Measurements from ENCODE around the gene TTC21A.
"Not testable (repeated sequence)": the region's sequence is repeated elsewhere in the genome, so short reads cannot be mapped to it uniquely, and the experiment has no call there.

TTC21A gene

DNA sequence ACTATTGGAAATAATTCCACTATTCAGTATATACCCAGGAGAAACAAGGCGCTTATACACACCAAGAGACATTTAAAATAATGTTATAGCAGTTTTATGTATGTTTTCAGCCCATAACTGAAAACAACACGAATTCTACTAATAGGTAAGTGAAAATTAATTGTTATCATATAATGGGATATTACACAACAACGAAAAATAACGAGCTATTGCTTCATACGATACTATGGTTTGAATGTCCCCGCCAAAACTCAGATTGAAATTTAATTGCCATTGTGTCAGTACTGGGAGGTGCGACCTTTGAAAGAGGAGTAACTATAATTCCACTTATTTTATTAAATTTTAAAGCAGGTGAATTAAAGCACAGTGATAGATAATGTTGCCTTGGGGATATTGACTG, 49.9 kb downstream of the TTC21A start:
- no peak for DNase-seq

- DNase-seq, result no peak
Observed at GRCh38 chr3:39158148-39158715, 50.8 kb downstream of the TTC21A start.

- DNase-seq, result no peak
Observed at GRCh38 chr3:39164414-39164813, 56.9 kb downstream of the TTC21A start.

DNA sequence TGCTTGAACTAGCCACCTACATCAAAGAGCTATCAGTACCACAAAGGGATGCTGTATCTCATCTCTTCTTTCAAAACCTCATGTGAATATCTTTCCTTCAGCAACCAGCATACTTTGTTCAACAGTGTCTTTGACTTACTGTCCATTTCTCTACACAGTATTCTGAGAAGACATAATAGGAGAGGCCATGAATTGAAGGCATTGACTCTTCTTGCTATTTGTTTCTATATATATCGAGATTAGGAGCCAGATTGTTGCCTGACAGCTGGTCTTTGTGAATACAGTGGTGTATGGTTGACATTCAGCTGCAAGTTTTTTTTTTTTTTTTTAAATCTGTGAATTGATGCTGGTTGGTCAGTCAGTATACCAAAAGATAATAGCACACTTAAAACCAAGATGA, 58.0 kb downstream of the TTC21A start:
- no peak for DNase-seq

GRCh38 chr3:39166134-39166710, 58.7 kb downstream of the TTC21A start:
- DNase-seq, result no peak

DNA sequence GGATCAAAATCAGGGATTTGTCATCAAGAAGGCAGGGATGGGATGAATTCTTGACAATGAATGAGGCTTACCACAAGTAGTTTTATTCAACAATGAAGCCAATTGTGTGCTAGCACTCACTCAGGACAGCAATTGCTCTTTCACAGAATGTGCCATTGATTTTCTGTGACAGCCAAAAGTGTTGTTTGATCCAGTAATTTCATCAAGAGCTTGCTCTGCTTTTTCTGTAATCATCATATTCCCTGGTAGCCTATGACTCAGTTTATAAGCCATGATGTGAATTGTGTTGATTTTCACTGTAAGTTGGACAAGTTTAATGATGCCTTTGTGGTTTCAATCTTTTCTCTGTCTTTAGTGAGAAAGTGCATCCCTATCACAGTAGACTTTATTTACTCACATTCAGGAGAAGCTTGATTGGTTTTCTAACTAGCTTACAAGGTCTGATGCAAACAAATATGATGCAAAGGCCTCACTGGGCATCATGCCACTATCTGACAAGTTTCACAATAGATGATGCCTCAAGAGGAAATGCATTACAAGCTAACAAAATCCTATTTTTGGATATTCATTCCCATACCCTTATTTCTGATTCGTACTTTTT, 59.6 kb downstream of the TTC21A start:
- no peak for DNase-seq

DNA sequence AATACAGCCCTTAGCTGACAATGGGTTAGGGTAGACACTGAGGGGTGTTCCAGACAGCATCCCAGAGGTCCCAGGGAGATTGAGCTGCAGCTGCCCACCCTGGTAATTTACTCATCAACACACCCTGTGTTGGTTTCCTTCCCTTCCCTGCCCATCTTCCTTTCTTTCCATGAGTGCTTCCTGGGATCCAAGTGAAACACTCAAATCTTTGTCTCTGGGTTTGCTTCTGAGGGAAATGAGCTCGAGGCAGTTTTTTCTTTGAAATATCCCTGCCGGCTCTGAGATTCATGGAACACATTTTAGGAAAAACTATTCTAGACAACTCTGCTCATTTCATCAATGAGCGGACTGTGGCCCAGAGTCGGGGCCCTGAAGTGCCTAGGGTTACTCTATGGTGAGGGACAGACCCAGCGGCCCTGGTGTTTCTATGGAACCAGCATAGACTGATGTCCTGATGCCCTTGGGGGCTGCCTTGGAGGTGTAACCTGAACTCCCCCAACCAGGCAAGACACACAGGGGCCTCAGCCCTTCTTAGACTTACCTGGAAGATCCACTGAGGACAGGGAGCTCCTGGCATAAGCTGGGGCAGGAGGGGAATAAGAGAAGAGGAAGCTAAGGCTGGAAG, 60.8 kb downstream of the TTC21A start:
- no peak for DNase-seq

DNA sequence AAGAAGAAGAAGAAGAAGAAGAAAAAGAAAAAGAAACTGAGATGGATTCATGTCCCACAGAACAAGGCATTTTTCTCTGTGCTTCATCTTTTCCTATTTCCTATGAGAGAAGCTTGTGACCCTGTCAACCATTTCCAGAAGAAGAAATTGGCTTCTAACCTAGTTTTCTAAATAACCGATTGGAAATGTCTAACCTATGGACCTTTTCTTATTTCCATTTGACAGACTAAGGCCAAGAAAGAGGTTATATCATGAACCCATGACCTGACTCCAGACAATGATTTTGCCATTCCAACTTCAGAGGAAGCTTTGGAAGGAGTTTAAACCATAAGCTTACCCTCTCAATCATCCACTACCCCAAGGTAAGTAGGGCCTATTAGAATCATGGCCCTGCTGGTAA, 62.2 kb downstream of the TTC21A start:
- DNase-seq, result no peak

DNA sequence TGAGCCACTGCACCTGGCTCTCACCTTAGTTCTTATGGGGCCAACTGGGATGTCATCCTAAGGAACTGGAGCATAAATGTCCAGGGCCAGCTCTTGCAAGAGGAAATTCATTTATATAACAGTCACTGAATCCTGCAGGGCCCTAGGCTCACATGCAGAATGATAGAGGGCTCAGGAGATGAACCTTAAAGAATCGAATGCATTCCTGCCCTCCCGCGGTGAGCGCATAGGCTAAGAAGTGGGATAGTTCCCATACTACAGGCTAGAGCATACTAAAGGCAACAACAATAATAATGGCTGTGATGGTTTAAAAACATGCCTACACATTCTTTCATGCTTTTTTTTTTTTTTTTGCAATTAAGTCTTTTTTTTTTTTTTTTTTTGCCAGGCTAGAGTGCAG, 63.0 kb downstream of the TTC21A start:
- no peak for DNase-seq

GRCh38 chr3:39170877-39171276, 63.4 kb downstream of the TTC21A start:
- not testable (repeated sequence) for DNase-seq

- no peak for DNase-seq
Observed at GRCh38 chr3:39171860-39172259, 64.4 kb downstream of the TTC21A start.

- DNase-seq, result no peak
Observed at GRCh38 chr3:39173318-39174125, 66.0 kb downstream of the TTC21A start.

DNA sequence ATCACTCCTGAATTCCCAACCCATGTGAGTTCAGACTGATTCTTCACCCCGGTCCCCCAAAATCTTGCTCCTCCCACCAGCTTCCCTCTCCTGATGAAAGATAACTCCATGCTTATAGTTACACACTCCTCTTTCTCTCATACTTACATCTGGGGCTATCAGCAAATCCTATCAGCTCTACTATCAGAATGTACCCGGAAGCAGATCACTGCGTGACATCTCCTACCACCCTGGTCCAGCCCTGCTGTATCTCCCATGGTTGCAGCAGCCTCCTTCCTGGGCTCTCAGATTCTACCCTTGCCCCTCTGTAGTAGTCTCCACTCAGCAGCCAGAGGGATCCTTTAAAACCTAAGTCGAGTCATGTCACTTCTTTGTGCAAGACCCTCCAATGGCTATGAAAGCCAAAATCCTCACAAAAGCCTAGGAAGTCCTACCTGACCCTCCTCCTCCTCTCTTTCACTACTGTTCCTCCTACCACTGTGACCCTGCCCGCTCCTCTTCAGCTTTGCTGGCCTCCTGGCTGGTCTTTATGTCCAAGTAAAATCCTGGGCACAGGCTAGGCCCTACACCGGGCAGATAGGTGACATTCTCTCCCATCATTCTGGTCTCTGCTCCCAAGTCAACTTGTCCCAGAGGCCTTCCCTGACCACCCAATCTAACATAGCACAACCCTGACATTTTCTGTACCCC, 68.7 kb downstream of the TTC21A start:
- DNase-seq, result no peak

GRCh38 chr3:39177708-39178332, 70.3 kb downstream of the TTC21A start:
- DNase-seq, result peak; percentile 25

DNA sequence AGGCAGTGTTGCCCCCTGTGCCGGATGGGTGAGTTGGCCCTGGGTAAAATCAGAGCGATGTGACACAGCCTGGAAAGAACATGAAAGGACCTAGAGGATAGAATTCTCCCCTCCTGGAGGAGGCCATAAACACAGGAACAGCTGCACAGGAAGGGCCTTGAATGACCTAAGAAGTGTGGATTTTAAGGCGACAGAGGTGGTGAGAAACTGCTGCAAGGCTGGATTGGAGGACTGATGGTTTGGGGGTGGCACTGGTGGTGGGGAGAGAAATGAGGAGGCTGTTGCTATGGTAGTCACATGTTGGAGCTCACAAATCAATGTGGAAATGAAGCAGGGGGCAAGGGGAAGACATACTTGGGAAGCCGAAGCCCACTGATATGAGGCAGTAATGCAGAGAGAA, 71.1 kb downstream of the TTC21A start:
- DNase-seq, result no peak

GRCh38 chr3:39180183-39180545, 72.7 kb downstream of the TTC21A start:
- DNase-seq, result no peak

- DNase-seq, result peak; percentile 71
Observed at GRCh38 chr3:39180546-39181346, 73.3 kb downstream of the TTC21A start.

DNA sequence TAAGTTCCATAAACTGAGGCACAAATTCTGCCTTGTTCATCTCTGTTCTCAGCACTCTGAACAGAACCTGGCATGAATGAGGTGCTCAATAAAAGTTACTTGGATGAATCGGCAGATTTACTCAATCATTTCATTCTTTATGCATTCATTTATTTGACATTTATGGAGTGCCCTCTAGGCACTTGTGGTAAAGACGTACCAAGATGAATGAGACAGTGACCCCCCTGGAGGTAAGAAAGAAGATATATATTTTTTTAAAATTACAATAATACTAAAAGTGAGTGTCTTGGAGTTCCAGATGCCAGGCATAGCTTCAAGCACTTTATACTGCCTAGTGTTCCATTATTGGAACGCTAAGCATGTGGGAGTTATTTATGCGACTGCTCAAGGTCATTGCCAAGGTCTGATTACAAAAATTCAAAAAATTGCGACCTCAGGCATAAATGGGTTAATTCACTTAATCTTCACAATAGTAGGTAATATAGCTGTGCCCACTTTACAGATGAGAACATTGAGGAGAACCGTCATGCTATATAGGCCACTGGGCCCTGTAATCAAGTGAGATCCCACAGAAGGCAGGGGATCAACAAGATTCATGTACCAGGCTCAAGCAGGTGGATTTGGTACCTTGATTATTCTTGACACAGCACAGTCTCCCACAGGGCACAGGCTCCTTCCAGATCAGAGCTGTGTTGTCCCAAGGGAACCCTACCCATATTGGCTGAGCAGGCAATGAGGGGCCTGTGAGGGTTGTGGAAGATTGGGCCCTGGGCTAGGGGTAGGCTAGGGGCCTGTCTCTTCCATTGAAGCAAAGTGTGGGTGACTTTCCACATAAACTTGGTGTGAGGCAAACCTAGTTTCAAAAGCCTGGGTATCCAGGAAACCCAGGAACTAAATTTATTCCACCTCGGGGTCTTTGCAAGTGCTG, 74.2 kb downstream of the TTC21A start:
- DNase-seq, result no peak

- no peak for DNase-seq
Observed at GRCh38 chr3:39183211-39184080, 76.0 kb downstream of the TTC21A start.
